ENCODE results near the gene THADA. TPM values are rescaled to one million over a fixed set of nuclear protein-coding genes. Genes with fewer than 3 reads are reported as not detected.
"Not testable (repeated sequence)": the region's sequence is repeated elsewhere in the genome, so short reads cannot be mapped to it uniquely, and the experiment has no call there.

Gene THADA
- total RNA-seq = 40.7 TPM

GRCh38 chr2:43595603-43596412 is at the start of gene THADA:
Gene THADA (minus strand): TSS chr2:43596038. CDS start chr2:43592392, 3,646 bp downstream.
- DNase-seq (ENCODE audit: low read depth in 2 of 3, low spot score in 2 of 3) = peak; percentile 93 to 99 (median 99)

GRCh38 chr2:43643680-43644079 is 47.8 kb upstream of the THADA start:
- no peak for DNase-seq (ENCODE audit: low read depth in 2 of 3, low spot score in 2 of 3)

- peak in 1 of 3 donors; percentile 4 for DNase-seq (ENCODE audit: low read depth in 2 of 3, low spot score in 2 of 3)
Measured at GRCh38 chr2:43642363-43642762, 46.5 kb upstream of the THADA start.

- DNase-seq (ENCODE audit: low read depth in 2 of 3, low spot score in 2 of 3) = peak; percentile 58 to 85 (median 81)
Measured at GRCh38 chr2:43637030-43637803, 41.4 kb upstream of the THADA start, which contains the start of gene PLEKHH2. Gene PLEKHH2 (plus strand): TSS chr2:43637260. CDS start chr2:43644674, 7,414 bp downstream.

DNA sequence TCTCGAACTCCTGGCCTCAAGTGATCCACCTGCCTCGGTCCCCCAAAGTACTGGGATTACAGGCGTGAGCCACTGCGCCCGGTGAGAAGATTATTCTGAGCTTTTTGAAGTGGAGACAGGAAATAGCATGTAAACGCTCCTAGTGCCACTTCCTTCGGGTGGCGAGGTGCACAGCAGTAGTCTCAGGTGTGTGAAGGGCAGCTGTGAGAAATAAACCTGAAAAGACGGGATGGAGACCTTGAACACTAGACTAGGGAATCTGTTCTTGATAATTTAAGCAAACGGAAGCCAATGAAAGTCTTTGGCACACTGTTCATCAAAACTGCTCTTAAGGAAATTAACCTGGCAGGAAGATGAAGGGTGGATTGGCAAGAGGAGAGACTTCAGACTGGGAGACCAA is 40.8 kb upstream of the THADA start:
- peak in 1 of 3 donors; percentile 33 for DNase-seq (ENCODE audit: low read depth in 2 of 3, low spot score in 2 of 3)

GRCh38 chr2:43636153-43636552 is 40.3 kb upstream of the THADA start:
- not testable (repeated sequence) for DNase-seq (ENCODE audit: low read depth in 2 of 3, low spot score in 2 of 3)

- no peak for DNase-seq (ENCODE audit: low read depth in 2 of 3, low spot score in 2 of 3)
Measured at GRCh38 chr2:43634604-43635306, 38.9 kb upstream of the THADA start.

DNA sequence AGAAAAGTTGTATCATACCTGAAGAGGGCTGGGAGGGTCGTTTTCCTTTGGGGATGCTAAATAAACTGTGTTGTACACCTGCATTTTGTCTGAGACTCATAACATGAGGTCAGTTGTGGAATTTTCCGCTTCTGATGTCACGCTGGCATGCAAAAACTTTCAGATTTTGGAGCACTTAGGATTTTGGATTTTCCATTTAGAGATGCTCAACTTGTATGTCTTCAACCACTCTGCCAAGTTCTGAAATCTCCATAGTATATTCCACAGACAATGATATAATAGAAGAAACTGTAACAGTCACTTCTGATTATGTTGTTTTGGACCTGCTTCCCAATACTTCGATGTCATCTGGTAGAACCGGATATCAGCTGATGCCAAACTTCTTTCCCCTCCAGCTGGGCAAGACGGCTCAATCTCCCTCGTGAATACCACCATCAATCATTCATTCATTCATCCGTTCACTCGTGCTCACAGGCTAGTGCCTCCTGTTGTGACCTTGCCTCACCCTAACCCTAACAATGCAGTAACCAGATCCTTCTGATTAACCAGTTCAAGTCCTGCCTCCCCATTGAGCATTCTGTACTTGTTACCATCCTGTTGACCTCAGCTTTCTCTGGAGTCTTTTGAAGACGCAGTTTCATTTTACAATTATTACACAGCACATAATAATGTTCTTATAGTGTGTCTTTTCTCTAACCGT is 35.9 kb upstream of the THADA start:
- DNase-seq (ENCODE audit: low read depth in 2 of 3, low spot score in 2 of 3) = no peak

DNA sequence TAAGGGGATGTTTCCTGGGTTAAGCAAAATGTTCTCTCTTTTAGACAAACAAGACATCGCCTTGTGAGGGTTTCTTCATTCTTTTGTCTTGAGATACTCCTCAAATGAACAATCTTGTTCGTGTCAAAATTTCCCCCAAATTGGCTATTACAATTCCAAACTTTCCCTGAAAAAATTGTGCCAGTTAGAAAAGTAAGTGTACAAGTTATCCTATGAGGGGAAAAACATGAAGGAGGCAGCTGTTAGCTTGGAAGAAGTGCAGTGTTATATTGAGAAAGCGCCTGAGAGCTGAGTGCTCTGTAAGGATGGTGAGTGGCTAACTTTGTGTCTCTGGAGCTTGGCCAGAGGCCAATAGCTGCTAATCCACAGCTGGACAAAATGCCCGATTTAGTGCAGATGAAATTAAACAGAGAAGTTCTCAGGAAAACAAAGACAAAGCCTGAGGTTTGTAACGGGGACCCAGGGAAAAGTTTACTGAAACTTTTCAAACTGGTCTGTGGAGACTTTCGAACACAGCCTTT is 27.2 kb upstream of the THADA start:
- no peak for DNase-seq (ENCODE audit: low read depth in 2 of 3, low spot score in 2 of 3)

DNA sequence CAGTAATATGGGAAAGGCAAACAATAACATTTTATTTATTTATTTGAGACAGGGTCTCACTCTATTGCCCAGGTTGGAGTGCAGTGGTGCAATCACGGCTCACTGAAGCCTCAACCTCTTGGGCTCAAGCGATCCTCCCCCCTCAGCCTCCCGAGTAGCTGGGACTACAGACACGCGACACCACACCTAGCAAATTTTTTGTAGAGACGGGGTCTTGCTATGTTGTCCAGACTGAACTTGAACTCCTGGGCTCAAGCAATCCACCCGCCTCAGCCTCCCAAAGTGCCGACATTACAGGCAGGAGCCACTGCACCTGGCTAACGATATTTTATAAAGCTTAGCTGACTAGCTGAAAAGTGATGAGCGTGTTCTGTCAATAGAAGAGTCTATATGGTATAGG is 23.7 kb upstream of the THADA start:
- no peak for DNase-seq (ENCODE audit: low read depth in 2 of 3, low spot score in 2 of 3)

DNA sequence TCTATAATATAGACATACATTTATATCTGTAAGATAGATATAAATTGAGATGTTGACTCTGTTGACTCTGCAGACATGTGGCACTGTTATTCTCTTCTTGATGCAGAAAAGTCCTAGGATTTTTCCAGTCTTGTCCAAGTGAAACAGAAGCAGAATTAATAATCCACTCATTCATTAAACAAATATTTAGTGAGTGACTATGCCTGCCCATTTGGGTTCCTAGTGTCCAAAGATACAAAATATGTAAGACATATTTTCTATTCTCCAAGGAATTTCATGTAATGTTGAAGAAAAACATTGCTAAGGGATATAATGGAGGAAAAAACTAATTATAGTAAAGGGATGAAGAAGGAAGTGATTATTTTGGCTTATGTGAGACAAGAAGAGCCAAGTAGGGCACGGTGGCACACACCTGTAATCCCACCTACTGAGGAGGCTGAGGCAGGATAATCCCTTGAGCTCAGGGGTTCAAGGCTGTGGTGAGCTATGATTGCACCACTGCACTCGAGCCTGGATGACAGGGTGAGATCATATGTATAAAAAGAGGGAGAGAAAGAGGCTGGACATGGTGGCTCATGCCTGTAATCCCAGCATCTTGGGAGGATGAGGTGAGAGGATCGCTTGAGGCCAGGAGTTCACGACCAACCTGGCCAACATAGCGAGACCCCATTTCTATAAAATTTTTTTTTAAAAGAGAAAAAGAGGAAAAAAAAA is 21.3 kb upstream of the THADA start:
- DNase-seq (ENCODE audit: low read depth in 2 of 3, low spot score in 2 of 3) = no peak

DNA sequence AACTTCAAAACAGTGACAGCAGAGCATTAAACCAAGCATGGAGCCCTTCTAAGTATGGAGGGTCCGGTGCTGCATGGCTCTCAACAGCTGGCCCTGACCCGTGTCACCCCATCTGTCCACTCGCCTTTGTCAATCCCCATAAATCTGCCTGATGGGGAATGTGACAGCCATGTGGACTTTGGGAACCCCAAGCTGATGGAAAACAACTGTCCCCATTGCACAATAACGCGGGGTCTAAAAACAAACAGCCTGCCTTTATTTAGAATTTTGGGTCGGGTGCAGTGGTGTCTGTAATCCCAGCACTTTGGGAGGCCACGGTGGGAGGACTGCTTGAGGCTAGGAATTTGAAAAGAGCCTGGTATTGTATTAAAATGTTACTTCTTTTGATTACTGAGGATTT is 17.1 kb upstream of the THADA start:
- no peak for DNase-seq (ENCODE audit: low read depth in 2 of 3, low spot score in 2 of 3)

- peak; percentile 42 to 83 (median 68) for DNase-seq (ENCODE audit: low read depth in 2 of 3, low spot score in 2 of 3)
Measured at GRCh38 chr2:43611987-43612894, 16.4 kb upstream of the THADA start.

DNA sequence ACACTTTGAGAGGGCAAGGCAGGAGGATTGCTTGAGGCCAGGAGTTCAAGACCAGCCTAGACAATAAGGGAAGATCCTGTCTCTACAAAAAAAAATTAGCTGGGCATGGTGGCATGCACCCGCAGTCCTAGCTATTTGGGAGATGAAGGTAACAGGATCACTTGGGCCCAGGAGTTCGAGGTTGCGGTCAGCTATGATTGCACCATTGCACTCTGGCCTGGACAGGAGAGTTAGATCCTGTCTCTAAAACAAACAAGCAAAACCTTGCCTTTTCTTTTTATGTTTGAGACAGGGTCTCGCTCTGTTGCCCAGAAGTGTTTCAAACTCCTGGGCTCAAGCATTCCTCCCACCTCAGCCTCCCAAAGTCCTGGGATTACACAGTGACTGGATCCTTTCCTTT is 14.5 kb upstream of the THADA start:
- no peak for DNase-seq (ENCODE audit: low read depth in 2 of 3, low spot score in 2 of 3)

- peak in 2 of 3 donors; percentile 42 to 70 for DNase-seq (ENCODE audit: low read depth in 2 of 3, low spot score in 2 of 3)
Measured at GRCh38 chr2:43609290-43609918, 13.6 kb upstream of the THADA start.

DNA sequence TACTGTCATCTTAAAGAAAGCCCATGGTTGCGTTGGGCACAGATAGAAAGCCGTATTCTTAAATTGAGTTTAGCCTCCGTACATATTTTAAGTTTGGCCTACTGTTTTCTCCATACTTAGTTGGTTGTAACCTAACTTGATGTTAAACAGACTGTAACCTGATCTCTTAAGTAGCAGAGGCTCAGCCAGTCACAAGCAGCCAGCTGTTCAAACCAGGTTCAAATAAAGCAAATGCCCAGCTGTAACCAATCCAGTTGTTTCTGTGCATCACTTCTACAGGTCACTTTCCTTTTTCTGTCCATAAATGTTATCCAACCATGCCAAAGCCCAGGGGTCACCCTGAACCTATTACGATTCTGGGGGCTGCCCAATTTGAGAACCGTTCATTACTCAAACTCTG is 10.0 kb upstream of the THADA start:
- DNase-seq (ENCODE audit: low read depth in 2 of 3, low spot score in 2 of 3) = no peak

DNA sequence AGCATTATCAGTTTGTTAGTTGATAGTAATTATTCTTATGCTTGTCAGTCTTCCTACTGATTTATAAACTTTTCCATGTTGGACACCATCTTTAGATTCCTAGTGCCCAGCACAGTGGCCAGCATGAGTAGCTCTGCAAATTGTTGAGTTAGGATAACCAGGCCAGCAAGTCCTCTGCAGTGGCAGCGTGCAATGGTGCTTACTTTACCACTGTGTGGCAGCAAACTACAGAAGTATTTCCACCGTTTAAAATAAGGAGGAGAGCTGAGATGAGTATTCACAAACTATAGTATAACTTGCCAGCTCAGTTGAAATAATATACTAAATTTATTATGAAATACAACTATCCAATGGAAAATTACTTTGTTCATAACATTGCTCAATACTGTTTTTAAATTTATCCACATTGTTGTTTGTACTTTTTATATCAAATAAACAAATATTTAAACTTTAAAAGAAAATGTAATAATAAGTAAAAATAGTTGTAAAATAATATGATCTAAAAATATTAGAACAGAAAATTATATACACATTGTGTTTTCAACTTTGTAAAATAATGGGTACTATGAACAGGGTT is 9.3 kb upstream of the THADA start:
- peak in 2 of 3 donors; percentile 23 to 56 for DNase-seq (ENCODE audit: low read depth in 2 of 3, low spot score in 2 of 3)

DNA sequence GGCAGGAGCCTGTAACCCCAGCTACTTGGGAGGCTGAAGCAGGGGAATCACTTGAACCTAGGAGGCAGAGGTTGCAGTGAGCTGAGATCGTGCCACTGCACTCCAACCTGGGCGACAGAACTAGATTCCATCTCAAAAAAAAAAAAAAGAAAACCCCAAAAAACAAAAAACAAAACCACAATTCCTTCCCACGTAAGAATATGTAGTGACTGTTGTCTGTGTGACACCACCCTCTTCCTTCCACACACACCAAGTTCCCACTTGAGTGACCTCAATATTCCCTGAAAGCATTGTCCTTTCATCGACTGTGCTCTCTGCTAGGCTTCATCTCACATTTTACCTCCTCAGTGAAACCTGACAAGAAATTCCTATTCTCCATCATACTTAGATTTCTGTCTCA is 8.8 kb upstream of the THADA start:
- DNase-seq (ENCODE audit: low read depth in 2 of 3, low spot score in 2 of 3) = no peak

Measured in hematopoietic multipotent progenitor cell (in vitro differentiated cells).